Transverse colon (tissue), 3 donors: ENCODE measurements around the gene CNTNAP2.

Experiments
- CTCF ChIP-seq, 5 experiments: fragments of 200-600 bp in 3 of 5; fragments of 450-650 bp in 2 of 5; sonication (generic) in 3 of 5; IDR thresholded peaks; 1 replicate in 2 of 5; 2 replicates in 3 of 5; pipeline ENCODE4 v1.5.1; 2016 to 2017; ENCODE audit warnings: antibody characterized with exemption in 5 of 5, inconsistent platforms in 3 of 5, mild to moderate bottlenecking in 2 of 5, moderate library complexity in 1 of 5
- EP300 ChIP-seq: sonication (generic); formaldehyde crosslinking; IDR thresholded peaks from one replicate; pipeline ENCODE4 v1.6.1; 2017; ENCODE audit warnings: antibody characterized with exemption, low read depth
- POLR2A ChIP-seq: fragments of 450-650 bp; IDR thresholded peaks from one replicate; pipeline ENCODE4 v1.6.1; 2016; ENCODE audit warnings: antibody characterized with exemption, mild to moderate bottlenecking, moderate library complexity

GRCh38 chr7:148104924-148105323 lies 1988.3 kb downstream of the CNTNAP2 start:
- TF ChIP-seq CTCF (IDR thresholded peaks at IDR 0.05) (no peak), EP300 (no peak), POLR2A (no peak)
